PFSK-1 (cell line): ENCODE results near the gene OR5C1.

ENCODE experiments used
- FOXP2 ChIP-seq: optimal IDR thresholded peaks from 2 replicates; pipeline ENCODE3; 2011; ENCODE audit warnings: borderline replicate concordance, control low read depth, inconsistent platforms; ENCODE audit not compliant: insufficient read depth; ENCODE audit errors: extremely low read length, extremely low read depth
- POLR2AphosphoS5 ChIP-seq: IDR thresholded peaks from 2 replicates; pipeline ENCODE4 v1.6.1; 2012; ENCODE audit warnings: low read depth, mild to moderate bottlenecking, control low read depth, low read length, moderate library complexity
- REST ChIP-seq, 2 experiments: IDR thresholded peaks; 2 replicates each; pipeline versions ENCODE4 v1.6.1 to v1.8.0; 2011 to 2012; ENCODE audit warnings: low read depth in 2 of 2, low read length in 2 of 2, control low read depth in 1 of 2, inconsistent platforms in 1 of 2, mild to moderate bottlenecking in 1 of 2, moderate library complexity in 1 of 2; ENCODE audit not compliant: insufficient read depth in 1 of 2
- SIN3A ChIP-seq: IDR thresholded peaks from 2 replicates; pipeline ENCODE4 v1.6.1; 2012; ENCODE audit warnings: mild to moderate bottlenecking, low read length, moderate library complexity, borderline replicate concordance; ENCODE audit not compliant: insufficient read depth
- TAF1 ChIP-seq: IDR thresholded peaks from 2 replicates; pipeline ENCODE4 v1.6.1; 2012; ENCODE audit warnings: low read length, control low read depth, borderline replicate concordance; ENCODE audit not compliant: insufficient read depth

OR5C1 gene

GRCh38 chr9:122827761-122828093 is 39.0 kb downstream of the OR5C1 start:
- TF ChIP-seq TAF1 (no peak), FOXP2 (no peak), SIN3A (no peak), REST (IDR thresholded peaks at IDR 0.05; ENCODE audit: insufficient read depth in 1 of 2, low read depth in 2 of 2, low read length in 2 of 2) (no peak), POLR2AphosphoS5 (no peak)

GRCh38 chr9:122832194-122832593 is 43.5 kb downstream of the OR5C1 start:
- TF ChIP-seq FOXP2 (no peak), TAF1 (no peak), SIN3A (no peak), POLR2AphosphoS5 (no peak), REST (IDR thresholded peaks at IDR 0.05; ENCODE audit: insufficient read depth in 1 of 2, low read depth in 2 of 2, low read length in 2 of 2) (no peak)

DNA sequence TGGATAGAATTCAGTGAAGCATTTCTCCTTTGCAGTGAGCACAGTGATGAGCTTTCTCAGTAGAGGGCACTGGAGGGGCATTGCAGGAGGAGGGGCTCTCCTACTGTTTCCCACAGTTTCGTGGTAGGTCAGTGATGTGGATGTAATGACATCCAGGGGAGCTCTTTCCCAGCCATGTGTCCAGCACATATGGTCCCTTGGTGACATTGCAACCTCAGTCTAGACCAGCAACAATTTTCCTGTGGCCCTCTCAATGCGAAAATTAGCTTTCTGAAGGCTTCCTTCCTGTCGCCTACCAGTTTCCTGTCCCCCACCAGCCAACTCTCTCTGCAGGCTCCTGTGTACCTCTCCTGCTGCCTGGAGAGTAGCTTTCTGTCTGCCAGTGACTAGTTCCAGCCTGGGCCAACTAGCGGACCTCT is 46.6 kb downstream of the OR5C1 start:
- TF ChIP-seq POLR2AphosphoS5, result no peak
- no peak for TF ChIP-seq FOXP2
- TF ChIP-seq SIN3A, result no peak
- no peak for TF ChIP-seq REST (IDR thresholded peaks at IDR 0.05; ENCODE audit: insufficient read depth in 1 of 2, low read depth in 2 of 2, low read length in 2 of 2)
- TF ChIP-seq TAF1, result no peak

GRCh38 chr9:122837266-122837850 is 48.6 kb downstream of the OR5C1 start:
- TF ChIP-seq SIN3A (no peak), FOXP2 (no peak), REST (IDR thresholded peaks at IDR 0.05; ENCODE audit: insufficient read depth in 1 of 2, low read depth in 2 of 2, low read length in 2 of 2) (no peak), POLR2AphosphoS5 (no peak), TAF1 (no peak)
